ENCODE data around the gene WNK2.

Gene WNK2

DNA sequence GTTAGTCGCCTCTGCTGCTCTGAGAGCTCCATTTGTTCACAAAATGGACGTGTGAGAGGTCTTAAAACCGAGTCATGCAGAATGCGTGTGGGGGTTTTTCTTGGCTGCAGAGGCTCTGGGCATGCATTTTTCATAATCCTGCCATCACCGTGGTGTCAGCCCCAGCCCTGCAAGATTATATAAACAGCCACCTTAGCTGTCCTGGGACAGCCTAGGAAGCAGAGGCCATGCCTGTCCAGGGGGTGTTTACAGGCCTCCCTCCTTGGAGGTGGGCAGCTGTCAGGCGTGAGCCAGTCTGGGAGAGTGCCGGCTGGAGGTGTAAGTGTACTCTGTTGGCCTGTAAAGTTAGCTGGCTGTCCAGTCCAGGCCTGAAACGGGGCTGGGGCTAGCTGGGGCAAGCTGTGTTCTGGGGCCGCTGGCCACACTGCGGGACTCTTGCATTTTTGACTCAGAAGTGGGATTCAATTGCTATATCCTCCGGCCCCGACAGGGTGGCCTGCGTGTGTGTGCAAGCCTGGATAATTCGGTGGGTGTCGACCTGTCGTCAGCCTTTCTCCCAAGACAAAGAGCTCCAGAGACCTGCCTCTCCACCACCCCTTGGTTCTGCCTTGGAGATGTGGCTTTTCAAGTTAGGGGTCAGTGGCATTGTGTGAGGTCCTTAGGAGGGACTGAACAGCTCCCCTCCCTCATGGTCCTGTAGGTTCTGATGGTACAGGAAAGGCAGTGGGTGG lies 2.4 kb downstream of the WNK2 start:
- DNase-seq: no peak

DNA sequence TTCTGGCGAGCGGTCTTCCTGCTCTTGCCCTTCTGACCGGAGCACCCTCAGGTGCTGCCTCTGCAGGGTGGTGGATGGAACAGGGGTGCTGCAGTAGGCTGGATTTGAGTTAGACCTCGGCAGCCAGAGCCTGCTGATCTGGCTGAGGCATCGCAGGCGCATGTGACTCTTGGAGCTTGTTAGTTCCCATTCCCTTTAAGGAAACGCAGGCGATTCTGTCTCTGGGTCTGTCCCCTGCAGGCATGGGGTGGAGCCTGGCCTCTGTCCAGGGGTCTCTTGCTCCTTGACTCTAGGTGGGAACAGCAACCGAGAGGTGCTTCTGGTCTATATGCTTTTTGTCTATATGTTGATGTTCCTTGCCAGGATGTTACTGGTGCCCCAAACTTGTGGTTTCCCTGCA lies 3.1 kb downstream of the WNK2 start:
- no peak for DNase-seq

DNA sequence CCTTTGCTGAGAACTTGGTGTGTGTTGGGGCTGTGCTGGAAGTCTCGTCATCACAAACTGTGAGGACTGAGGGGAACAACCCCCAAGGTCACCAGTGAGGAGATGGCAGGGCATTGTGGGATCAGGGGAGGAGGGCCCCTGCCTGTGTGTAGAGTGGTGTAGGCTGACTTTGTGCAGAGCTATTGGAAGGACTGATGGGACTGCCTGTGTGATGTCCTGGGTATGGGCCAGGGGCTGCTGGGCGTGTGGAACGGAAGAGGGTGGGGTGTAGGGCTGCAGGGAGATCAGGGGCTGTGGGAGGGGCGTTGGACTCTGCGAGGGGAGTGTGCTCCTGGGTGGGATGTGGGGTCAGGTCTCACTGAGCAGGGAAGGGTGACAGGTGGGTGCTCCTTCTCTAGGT lies 3.6 kb downstream of the WNK2 start:
- no peak for DNase-seq

DNA sequence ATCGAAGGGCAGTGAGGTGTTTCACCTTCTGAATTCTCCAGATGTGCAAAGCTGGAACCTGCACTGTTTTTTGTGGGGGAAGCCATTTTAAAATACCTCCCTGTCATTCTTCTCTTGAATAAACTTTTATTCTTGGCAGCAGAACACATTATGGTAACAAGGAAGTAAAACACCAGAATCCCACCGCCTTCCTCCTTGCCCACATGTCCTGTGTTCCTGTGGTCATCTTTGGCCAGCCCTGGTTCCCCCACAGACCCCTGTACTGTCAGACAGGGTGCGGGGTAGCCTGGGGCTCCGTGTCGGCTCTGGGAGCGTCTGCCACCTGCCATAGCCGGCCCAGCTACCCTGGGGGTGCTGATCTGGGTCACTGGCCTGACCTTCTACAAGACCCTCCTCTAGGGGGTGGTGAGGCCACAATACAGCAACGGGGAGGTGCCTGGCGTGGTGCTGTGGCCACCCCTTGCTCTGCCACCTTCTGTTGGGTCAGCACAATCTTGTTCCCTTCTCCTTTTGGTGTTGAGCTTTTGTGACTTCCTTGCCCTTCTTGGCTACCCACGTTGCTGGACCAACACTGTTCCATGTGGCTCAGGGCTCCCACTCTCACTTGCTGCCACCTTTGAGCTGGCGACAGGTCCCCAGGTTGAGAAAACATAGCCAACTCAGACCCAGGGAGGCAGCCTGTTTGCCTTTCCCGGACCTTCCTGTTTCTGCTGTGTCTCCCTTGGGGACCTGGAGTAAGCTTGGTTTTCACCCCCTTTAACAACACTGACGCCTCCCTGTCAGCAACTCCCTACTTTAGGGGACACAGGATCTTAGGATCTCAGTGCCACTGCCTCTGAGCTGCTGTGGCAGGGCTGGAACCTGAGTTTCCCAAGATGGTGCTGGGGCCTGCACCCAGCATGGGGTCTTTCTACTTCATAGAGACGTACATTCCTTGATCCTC lies 4.8 kb downstream of the WNK2 start:
- no peak for DNase-seq

DNA sequence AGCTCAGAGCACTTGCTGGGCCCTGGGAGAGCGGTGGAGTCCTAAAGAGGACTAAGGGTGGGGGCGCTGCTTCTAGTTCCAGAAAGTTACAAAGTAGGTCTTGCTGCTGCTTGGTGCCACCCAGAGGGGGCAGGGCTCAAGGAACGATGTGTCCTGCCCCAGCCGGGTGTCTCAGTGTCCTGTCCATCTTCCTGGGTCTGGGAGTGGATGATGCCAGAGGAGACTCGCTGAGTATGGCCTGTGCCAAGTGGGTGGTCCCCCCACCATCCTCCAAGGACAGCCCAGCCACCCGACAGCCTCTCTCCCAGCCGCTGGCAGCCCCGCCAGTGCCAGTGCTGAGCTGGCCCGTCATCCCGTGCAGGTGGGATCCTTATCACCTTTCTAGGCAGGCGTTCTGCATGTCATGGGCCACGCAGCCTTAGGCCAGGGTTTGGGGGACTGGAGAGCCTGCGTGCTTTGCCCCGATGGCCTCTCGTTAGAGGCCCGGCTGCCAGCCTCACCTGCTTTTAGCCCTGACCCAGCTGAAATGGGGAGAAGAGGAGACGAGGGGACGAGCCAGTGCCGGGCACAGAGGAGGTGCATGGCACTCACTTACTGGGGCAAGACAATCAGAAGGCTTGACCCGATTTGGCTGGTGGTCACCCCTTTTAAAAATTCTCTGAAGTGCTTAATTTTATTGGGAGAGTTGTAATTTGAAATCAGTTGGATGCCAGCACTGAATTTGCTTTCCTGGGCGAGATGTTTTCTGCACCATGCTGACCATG lies 5.6 kb downstream of the WNK2 start:
- DNase-seq: no peak

DNA sequence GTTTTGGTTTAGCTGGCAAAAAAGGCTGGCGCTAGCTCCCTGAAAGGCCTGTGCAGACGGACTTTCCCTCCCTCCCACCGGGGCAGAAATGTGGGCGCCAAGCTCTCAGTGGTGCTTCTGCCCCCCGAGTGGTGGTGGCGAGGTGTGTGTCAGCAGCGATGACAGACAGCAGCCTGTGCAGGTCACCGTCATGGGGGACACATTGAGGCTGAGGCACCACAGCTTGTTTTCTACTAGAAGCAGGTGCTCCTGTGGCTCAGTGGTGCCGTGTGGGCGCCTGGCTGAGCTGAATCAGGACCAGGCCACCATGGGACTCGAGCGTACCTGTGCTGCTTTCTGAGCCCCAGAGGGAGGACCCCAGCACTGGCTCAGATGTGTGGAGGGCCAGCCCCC lies 6.2 kb downstream of the WNK2 start:
- no peak for DNase-seq

DNA sequence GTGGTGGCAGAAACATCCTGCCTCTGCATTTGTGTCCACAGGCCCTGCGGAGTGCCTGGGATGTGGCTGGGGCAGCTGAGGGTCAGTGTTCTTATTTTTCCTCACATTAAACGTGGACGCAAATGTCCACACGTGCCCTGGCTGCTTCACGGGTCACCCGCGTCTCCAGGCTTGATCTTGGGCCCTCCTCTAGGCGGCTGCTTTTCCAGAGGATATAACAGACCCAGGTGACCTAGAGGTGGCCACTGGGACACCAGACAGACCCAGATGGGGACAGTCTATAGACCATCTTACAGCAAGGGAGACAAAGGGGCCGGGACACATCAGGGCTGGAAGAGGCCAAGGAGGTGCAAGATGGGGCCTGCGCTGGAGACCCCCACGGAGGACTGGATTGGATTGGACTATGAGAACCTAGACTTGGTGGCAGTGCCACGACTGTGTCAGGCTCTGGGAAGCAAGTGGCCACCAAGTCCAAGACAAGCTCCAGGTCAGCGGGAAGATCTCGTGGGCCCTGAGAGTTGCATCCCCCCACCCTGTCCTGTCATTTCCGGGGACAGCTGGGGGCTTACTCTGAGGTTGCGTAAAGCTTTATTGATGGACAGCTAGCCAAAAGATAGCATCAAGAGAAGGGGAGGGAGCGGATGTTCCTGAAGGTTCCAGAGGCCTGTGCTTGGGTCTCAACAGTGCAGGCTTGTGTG lies 6.9 kb downstream of the WNK2 start:
- no peak for DNase-seq

DNA sequence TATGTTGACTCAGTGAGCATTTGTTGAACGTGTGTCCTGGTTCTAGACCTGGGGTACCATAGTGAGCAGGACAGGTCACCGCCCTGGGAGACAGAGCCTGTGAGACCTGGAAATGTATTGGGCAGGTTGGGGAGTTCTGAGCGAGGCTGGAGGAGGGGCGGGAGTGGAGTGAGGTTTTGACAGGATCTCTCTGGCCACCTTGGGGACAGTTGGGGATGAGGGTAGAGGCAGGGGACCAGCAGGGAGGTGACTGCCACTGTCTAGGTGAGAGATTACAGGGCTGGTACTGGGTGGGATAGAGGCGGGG lies 7.4 kb downstream of the WNK2 start:
- no peak for DNase-seq

DNA sequence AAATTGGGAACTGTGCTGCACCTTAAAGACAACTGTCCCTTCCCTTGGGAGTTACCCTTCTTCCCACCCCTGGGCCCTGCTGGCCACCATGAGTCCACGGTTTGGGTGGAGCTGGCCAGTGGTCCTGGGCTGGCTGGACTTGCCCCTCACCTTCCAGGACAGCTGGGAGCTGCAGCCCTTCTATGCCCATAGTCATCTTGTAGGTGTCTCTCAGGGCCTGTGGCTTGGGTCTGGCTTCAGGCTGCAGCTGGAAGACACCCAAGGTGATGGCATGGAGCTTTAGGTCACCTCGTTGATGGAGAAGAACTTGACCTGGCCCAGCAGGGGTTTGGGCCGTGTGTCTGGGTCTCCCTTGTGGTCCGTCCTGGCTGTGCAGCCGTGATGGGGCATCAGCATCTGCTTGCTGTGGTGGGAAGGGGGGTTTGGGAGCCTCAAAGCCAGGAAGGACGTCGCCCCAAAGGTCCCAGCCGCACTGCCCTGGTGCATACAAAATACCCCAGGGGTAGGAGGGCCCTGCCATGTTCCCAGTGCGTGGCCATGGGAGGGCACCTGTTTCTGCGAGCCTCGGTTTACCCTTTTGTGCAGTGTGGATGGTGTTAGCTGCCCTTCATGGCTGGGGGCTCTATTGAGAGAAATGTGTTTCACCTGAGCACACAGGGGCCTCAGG lies 8.9 kb downstream of the WNK2 start:
- DNase-seq: no peak

DNA sequence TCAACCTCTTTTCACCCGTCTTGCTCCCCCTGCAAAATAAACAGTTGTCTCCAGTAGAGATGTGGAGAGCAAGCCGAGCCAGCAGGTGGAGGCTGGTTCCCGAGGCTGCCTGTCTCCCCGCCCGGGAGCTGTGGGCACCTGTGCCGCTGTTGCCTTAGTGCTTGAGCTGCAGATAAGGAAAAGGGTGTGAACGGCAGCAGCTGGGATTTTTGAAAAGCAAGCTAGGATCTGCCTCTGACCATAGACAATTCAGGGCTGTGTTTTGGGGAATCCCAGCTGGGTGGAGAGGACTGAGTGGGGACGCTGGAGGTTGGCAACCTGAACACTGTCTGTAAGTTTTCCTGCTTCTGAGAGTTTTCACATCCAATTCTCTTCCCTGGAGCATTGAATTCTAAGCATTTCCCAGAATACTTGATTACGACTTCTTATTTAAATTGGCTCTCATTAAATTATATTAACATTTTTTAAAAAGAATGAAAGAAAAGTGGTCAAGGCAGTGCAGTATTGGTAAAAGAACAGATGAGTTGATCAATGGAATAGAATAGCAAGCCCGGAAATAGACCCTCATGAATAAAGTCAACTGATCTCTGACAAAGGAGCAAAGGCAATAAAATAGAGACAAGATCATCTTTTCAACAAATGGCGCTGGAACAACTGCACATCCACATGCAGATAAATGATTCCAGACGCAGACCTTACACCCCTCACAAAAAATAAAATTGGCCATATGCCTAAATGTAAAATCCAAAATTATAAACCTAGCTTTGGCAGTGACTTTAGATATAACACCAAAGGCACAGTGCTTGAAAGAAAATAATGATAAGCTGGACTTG lies 9.7 kb downstream of the WNK2 start:
- no peak for DNase-seq

DNA sequence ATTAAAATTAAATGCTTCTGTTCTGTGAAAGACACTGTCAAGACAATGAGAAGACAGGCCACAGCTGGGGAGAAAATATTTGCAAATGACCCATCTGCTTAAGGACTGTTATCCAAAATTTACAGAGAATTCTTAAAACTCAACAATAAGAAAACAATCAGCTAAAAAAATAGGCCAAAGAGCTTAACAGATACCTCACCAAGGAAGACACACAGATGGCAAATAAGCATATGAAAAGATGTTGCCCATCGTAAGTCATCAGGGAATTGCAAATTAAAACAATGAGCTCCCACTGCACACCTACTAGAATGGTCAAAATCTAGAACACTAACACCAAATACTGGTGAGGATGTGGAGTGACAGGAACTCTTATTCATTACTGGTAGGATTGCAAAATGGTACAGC lies 10.3 kb downstream of the WNK2 start:
- no peak for DNase-seq

DNA sequence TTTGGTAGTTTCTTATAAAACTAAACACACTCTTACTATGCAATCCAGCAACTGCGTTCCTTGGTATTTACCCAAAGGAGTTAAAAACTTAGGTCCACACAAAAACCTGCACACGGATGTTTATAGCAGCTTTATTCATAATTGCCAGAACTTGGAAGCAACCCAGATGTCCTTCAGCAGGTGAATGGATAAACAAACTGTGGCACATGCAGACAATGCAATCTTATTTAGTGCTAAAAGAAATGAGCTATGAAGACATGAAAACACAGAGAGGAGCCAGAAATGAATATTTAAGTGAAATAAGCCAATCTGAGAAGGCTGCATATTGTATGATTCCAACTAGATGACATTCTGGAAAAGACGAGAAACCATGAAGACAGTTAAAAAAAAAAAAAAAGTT lies 10.7 kb downstream of the WNK2 start:
- no peak for DNase-seq

DNA sequence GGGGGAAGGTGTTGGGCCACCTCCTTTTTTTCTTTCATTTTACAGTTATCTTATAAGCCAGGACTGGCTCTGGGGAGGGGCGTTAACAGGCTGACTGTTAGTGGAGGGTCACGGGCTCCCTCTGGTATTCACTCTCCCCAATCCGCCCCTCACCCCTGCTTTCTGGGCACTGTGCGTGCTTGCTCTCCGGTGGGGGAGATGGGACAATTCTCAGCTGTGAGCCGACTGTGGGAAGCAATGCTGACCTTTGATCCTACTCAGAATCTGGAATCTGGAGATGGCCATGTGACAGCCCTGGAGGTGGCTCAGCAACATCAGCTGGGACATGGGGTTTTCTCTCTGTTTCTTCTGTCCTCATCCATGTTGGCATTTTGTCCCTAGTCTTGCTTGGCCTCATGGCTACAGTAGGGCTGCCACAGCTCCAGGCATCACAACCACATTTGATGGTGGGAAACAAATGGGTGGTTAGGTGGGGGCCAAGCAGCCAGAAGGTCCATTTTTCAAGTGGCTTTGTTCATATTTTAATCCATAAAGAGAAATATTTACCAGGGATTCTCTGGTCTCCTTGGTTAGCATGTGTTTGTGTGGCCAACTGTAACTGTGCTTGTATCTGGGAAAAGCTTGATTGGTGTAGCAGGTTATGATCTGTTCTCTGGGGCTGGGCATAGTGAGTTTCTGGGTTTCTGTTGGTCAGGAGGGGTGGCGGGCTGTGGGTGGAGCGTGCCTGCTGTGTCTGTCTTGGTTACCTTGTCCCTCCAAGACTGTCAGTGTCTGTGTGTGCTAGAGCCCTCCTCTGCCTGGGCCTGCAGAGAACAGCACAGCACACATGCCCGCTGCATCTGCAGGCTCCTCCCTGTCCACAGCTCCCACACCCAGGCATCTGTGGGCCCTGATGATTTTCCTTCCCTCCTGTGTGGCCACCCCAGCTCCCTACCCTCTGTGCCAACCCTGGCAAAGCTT lies 12.4 kb downstream of the WNK2 start:
- DNase-seq: no peak

DNA sequence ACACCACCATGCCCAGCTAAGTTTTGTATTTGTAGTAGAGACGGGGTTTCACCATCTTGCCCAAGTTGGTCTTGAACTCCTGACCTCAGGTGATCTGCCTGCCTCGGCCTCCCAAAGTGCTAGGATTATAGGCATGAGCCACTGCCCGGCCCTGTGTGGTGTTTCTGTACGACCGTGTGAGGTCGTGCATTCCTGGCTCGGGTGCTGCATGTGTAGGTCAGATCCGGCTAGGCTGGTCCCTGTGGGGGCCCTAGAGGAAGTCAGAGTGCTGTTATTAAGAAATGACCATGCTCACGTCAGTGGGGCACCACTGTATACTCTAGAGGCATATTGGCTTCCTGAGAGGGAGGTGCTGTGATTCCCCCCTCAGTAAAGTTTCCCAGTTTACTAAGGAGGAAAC lies 13.7 kb downstream of the WNK2 start:
- no peak for DNase-seq

DNA sequence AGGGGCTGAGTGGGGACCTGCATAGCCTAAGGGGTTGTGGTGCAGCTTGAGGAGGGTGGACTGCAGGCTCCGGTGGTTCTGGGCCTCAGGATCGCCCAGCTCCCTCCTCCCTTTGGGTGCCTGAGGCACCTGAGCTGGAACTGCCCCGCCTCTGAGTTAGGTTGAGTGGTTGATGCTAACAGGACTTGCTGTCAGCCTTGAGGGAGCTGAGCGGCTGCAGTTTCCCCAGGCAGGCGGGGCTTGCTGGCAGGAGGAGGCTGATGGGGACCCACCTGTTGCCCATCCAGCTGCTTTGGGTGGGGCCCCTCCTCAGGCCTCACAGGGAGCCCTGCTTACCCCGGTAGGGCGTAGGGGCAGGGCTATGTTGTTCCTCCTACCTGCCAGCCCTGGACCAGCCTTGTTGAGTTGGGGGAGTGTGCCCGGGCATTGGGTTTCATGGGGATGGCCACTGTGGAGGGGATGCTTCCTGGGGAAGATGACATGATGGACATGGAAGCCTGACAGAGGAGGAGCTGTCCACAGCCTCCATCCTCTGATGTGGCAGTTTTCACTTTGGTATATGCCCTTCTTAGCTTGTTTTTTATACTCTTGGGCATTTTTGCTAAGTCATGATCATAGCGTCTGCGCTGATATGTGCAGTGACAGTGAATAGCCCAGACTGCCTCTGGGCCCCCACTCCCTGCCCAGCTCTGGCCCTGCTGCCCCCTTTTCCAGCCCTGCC lies 14.3 kb downstream of the WNK2 start:
- DNase-seq: no peak

DNA sequence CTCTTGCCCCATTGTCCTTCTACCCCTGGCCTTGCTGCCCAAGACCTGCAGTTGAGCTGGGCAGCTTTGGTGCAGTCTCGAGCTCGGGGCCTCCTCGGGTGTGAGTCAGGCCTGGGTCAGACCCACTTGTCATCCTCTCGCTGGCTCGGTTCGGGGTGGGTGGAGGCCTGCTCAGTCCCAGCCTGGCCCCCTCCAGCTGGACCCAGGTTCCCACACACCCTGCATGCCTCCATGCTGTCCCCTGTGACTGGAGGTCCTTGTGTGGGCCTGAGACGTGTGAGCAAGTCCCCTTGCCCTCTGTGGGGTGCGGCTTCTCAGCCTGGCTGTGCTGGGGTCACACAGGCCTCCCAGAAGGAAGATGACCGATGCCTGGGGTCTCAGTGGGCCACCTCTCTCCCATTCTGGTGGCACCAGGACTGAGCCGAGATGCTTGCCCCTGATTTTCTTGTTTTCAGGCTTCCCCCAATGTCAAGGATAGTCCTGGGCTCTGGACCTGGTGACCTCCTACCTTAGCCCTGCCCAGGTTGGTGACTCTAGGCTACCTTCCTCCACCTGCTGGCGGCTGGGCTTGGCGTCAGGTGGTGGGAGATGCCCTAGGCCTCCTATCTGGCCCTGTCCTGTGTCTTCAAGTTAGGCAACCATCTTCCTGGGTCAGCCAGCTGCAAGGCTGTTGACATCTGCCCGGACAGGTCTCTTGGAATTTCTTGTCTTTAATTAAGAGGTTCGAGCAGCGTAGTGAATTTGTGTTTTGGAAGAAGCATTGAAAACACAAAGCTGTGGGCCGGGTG lies 15.1 kb downstream of the WNK2 start:
- DNase-seq: no peak

DNA sequence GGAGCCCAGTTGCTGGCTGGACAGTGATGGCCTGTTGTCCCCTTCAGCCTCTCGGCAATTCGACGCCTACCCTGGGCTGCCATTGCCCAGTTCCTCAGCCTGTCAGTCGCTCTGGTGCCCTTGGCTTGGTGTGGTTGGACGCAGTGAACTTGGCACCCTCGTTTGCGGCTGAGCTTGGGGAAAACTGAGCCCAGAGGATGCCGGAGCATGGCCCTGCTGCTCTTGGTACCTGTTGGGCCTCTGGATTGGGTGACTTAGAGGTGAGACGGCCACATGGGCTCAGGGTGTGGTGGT lies 16.5 kb downstream of the WNK2 start:
- no peak for DNase-seq

DNA sequence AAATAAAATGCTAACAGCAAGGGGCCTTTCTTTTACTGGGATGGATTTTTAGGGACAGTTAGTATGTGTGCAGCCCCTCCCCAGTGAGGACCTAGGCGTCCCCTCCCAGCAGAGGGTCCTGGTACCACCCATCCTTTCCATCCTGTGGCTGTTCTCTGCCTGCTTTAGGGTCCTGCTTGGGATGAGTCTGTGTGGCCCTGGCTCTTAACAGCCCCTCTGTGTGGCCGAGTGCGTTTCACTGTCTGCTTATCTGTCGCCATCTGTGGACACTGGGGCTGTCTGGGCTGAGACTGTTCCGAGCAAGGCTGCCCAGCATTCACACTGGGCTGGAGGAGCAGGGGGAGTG lies 17.0 kb downstream of the WNK2 start:
- DNase-seq: no peak

DNA sequence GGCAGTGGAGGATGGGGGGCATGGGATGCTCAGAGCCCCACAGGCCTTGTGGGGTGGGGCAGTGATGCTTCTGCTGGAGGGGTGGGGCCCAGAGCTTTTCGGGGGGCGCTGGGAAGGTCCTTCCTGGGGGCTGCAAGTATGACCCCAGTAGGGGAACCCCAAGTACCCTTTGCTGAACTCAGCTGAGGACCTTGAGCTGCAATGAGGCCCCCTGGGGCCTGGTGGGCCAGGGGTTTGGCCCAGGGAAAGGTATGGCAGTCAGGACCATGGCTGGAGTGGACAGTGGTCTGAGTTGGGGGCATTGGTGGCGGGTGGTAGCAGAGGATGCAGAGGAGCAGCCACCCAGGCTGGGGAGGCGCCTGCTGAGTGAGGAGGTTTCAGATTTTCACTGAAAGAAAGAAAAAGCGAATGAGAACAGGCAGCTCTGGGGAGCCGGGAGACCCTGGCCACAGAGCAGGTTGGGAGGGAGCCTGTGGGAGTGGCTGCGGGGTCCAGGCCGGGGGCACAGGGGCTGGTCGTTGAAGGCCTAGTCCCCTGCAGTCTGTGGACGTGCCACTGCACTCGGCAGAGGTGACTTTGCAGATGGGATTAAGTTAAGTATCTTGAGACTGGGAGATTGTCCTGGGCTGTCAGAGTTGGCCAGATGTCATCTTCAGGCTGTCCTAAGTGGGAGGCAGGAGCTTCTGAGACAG lies 19.2 kb downstream of the WNK2 start:
- no peak for DNase-seq
